COLO668 (cell line): ENCODE measurements around the gene SRD5A3.

Source experiments
- DNase-seq: peaks from one replicate; lab custom pipeline; 2025; ENCODE audit not compliant: unreplicated experiment; lab: John Stamatoyannopoulos, UW

Gene SRD5A3

GRCh38 chr4:55345980-55346850 is at the start of gene SRD5A3:
Gene SRD5A3 (plus strand): TSS chr4:55346242. CDS start chr4:55346337, 95 bp downstream.
- peak; percentile 90 for DNase-seq

- no peak for DNase-seq
These were observed 48.7 kb upstream of the SRD5A3 start for GRCh38 chr4:55297346-55297745.

GRCh38 chr4:55303760-55304165 is 42.3 kb upstream of the SRD5A3 start:
- no peak for DNase-seq

- DNase-seq, result no peak
These were observed 41.7 kb upstream of the SRD5A3 start for GRCh38 chr4:55304303-55304702.

- no peak for DNase-seq
These were observed 38.0 kb upstream of the SRD5A3 start for GRCh38 chr4:55308071-55308470.

GRCh38 chr4:55311792-55312488 is 34.1 kb upstream of the SRD5A3 start:
- no peak for DNase-seq

- peak; percentile 21 for DNase-seq
These were observed 33.4 kb upstream of the SRD5A3 start for GRCh38 chr4:55312489-55313101.

GRCh38 chr4:55314141-55314820 is 31.8 kb upstream of the SRD5A3 start:
- no peak for DNase-seq

- no peak for DNase-seq
These were observed 27.6 kb upstream of the SRD5A3 start for GRCh38 chr4:55318175-55319129.

GRCh38 chr4:55321707-55322264 is 24.3 kb upstream of the SRD5A3 start:
- peak; percentile 62 for DNase-seq

- DNase-seq, result no peak
These were observed 22.7 kb upstream of the SRD5A3 start for GRCh38 chr4:55323375-55323774.

- no peak for DNase-seq
These were observed 19.4 kb upstream of the SRD5A3 start for GRCh38 chr4:55326629-55327028.

GRCh38 chr4:55329012-55329411 is 17.0 kb upstream of the SRD5A3 start:
- DNase-seq, result no peak

GRCh38 chr4:55330241-55330640 is 15.8 kb upstream of the SRD5A3 start:
- no peak for DNase-seq

GRCh38 chr4:55336138-55337034 is 9.7 kb upstream of the SRD5A3 start:
- DNase-seq, result no peak

- no peak for DNase-seq
These were observed 8.1 kb upstream of the SRD5A3 start for GRCh38 chr4:55337944-55338343.

GRCh38 chr4:55338486-55338885 is 7.6 kb upstream of the SRD5A3 start:
- no peak for DNase-seq

- no peak for DNase-seq
These were observed 5.8 kb upstream of the SRD5A3 start for GRCh38 chr4:55340266-55340665.

- DNase-seq, result no peak
These were observed 2.2 kb upstream of the SRD5A3 start for GRCh38 chr4:55343887-55344286.
